HCT116 (cell line): ENCODE data around the gene HSD17B12. TPM values are rescaled to one million over a fixed set of nuclear protein-coding genes. Genes with fewer than 3 reads are reported as not detected.

ENCODE experiments used
- ATAC-seq: fragments of 200-7000 bp; cut with Tn5 transposase; 2 replicates; pipeline ENCODE4 v1.9.1; 2020; ENCODE audit warnings: mild to moderate bottlenecking, moderate library complexity
- BruUV-seq: library from RNA; stranded (reverse); fragments of 400-500 nt; replicated peaks from 2 replicates; lab custom pipeline; 2021; lab: Mats Ljungman, UMichigan
- CTCF ChIA-PET: fragments of 300-600 bp; sonication (Branson Sonifier 250); formaldehyde crosslinking; loops from one replicate; lab custom pipeline; 2021; ENCODE audit warnings: antibody characterized with exemption; lab: Charles Lee
- POLR2A ChIA-PET: fragments of 300-600, 350-600 bp; sonication (Branson Sonifier 250); formaldehyde crosslinking; loops from one replicate; lab custom pipeline; 2021; ENCODE audit warnings: antibody characterized with exemption; lab: Charles Lee
- RAD21 ChIA-PET, 2 experiments: fragments of 300-600 bp; sonication (Branson Sonifier 250); formaldehyde crosslinking; loops; one replicate each; lab custom pipeline; 2023; ENCODE audit warnings: low total read pairs in 2 of 2; ENCODE audit not compliant: uncharacterized antibody in 2 of 2, unreplicated experiment in 2 of 2, low non-redundant PET in 1 of 2; lab: Charles Lee
- DNase-seq: peaks from one replicate; pipeline ENCODE4 v3.0.0-alpha.2; 2010; ENCODE audit warnings: low read depth, low spot score
- H2AFZ ChIP-seq: fragments of 200-600 bp; shearing (Covaris generic), sonication (generic); 2 replicates; pipeline ENCODE4 v1.6.1; 2017; ENCODE audit warnings: low read depth, mixed run types, mixed read lengths, antibody characterized with exemption, low read length; ENCODE audit not compliant: poor library complexity, severe bottlenecking
- H3K27ac ChIP-seq: 2 replicates; pipeline ENCODE4 v1.5.1; 2012; ENCODE audit warnings: low read depth, low read length
- H3K27me3 ChIP-seq: fragments of 200-600 bp; sonication (generic); 2 replicates; pipeline ENCODE4 v1.6.1; 2016; ENCODE audit warnings: mixed run types, low read length, mixed read lengths; ENCODE audit not compliant: insufficient read depth
- H3K36me3 ChIP-seq, 2 experiments: fragments of 200-500 bp in 1 of 2; fragments of 200-600 bp in 1 of 2; sonication (Bioruptor generic) in 1 of 2; sonication (generic) in 1 of 2; 2 replicates each; pipeline versions ENCODE4 v1.5.1 to v1.6.1; 2014 to 2016; ENCODE audit warnings: low read length in 2 of 2, inconsistent platforms in 1 of 2, mixed read lengths in 1 of 2, mixed run types in 1 of 2; ENCODE audit not compliant: insufficient read depth in 2 of 2, control insufficient read depth in 1 of 2
- H3K4me1 ChIP-seq, 2 experiments: fragments of 200-600 bp in 1 of 2; sonication (generic) in 1 of 2; 2 replicates each; pipeline versions ENCODE4 v1.5.1 to v1.6.1; 2012 to 2017; ENCODE audit warnings: low read length in 2 of 2, inconsistent platforms in 1 of 2, mild to moderate bottlenecking in 1 of 2, mixed read lengths in 1 of 2, mixed run types in 1 of 2, moderate library complexity in 1 of 2; ENCODE audit not compliant: insufficient read depth in 2 of 2, control insufficient read depth in 1 of 2
- H3K4me2 ChIP-seq: fragments of 200-600 bp; sonication (generic); 2 replicates; pipeline ENCODE4 v1.6.1; 2017; ENCODE audit warnings: mixed run types, low read length, mixed read lengths
- H3K4me3 ChIP-seq, 2 experiments: fragments of 200-600 bp in 1 of 2; sonication (generic) in 1 of 2; replicated peaks in 1 of 2; 2 replicates each; pipeline ENCODE4 v1.5.1; 2011 to 2016; ENCODE audit warnings: low read length in 2 of 2, control low read depth in 1 of 2, low read depth in 1 of 2, mild to moderate bottlenecking in 1 of 2, mixed read lengths in 1 of 2, mixed run types in 1 of 2
- H3K79me2 ChIP-seq: fragments of 200-600 bp; sonication (generic); 2 replicates; pipeline ENCODE4 v1.6.1; 2017; ENCODE audit warnings: mild to moderate bottlenecking, mixed run types, low read length, moderate library complexity, mixed read lengths; ENCODE audit not compliant: insufficient read depth
- H3K9ac ChIP-seq: fragments of 200-600 bp; sonication (generic); 2 replicates; pipeline ENCODE4 v1.6.1; 2016; ENCODE audit warnings: low read length, mixed read lengths
- H3K9me2 ChIP-seq: fragments of 200-600 bp; sonication (generic), shearing (Covaris generic); 2 replicates; pipeline ENCODE4 v1.6.1; 2017; ENCODE audit warnings: mixed run types, mild to moderate bottlenecking, moderate library complexity; ENCODE audit not compliant: insufficient read depth
- H3K9me3 ChIP-seq, 2 experiments: fragments of 200-500 bp in 1 of 2; fragments of 200-600 bp in 1 of 2; sonication (Bioruptor generic) in 1 of 2; sonication (generic) in 1 of 2; 2 replicates each; pipeline ENCODE4 v1.6.1; 2014 to 2017; ENCODE audit warnings: low read length in 2 of 2, mixed read lengths in 2 of 2, inconsistent platforms in 1 of 2, low read depth in 1 of 2, mild to moderate bottlenecking in 1 of 2, mixed run types in 1 of 2, moderate library complexity in 1 of 2; ENCODE audit not compliant: control insufficient read depth in 1 of 2, insufficient read depth in 1 of 2
- H4K20me1 ChIP-seq: fragments of 200-600 bp; sonication (generic), shearing (Covaris generic); 2 replicates; pipeline ENCODE4 v1.6.1; 2017; ENCODE audit warnings: mixed run types, mild to moderate bottlenecking, moderate library complexity; ENCODE audit not compliant: insufficient read depth
- CBX3 ChIP-seq: IDR thresholded peaks from 2 replicates; pipeline ENCODE4 v1.6.1; 2012; ENCODE audit warnings: low read depth
- CEBPB ChIP-seq: IDR thresholded peaks from 2 replicates; pipeline ENCODE4 v1.6.1; 2012; ENCODE audit warnings: low read depth
- EGR1 ChIP-seq: IDR thresholded peaks from 2 replicates; pipeline ENCODE4 v1.6.1; 2012; ENCODE audit warnings: low read depth
- ELF1 ChIP-seq: IDR thresholded peaks from 2 replicates; pipeline ENCODE4 v1.6.1; 2012; ENCODE audit warnings: low read depth, borderline replicate concordance
- EZH2phosphoT487 ChIP-seq: fragments of 200-600 bp; IDR thresholded peaks from 2 replicates; pipeline ENCODE4 v1.6.1; 2018; ENCODE audit warnings: antibody characterized with exemption, borderline replicate concordance
- JUND ChIP-seq: IDR thresholded peaks from 2 replicates; pipeline ENCODE4 v1.6.1; 2012
- POLR2AphosphoS5 ChIP-seq: IDR thresholded peaks from 2 replicates; pipeline ENCODE4 v1.6.1; 2011; ENCODE audit warnings: mild to moderate bottlenecking, low read depth, low read length, moderate library complexity
- REST ChIP-seq: IDR thresholded peaks from 2 replicates; pipeline ENCODE4 v1.6.1; 2012; ENCODE audit warnings: low read depth
- SIN3A ChIP-seq: IDR thresholded peaks from 2 replicates; pipeline ENCODE4 v1.6.1; 2012; ENCODE audit warnings: low read depth
- ZBTB33 ChIP-seq: IDR thresholded peaks from 2 replicates; pipeline ENCODE4 v1.6.1; 2011; ENCODE audit warnings: mild to moderate bottlenecking, low read length, moderate library complexity; ENCODE audit not compliant: insufficient replicate concordance; ENCODE audit errors: extremely low read depth
- ZNF274 ChIP-seq: fragments of 200-500 bp; sonication (Bioruptor generic); IDR thresholded peaks from 2 replicates; pipeline ENCODE4 v1.6.1; 2014; ENCODE audit warnings: mild to moderate bottlenecking, low read depth, low read length, inconsistent platforms
- intact Hi-C: fragments of 100-400 bp; cut with micrococcal nuclease; formaldehyde crosslinking; loops from 2 replicates; pipeline ENCODE4 v1.10.0; 2022
- total RNA-seq: library from RNA; stranded (reverse); gene quantifications from one replicate; pipeline ENCODE4 v1.2.1, GENCODE V29; 2021; ENCODE audit not compliant: unreplicated experiment

HSD17B12 gene
- total RNA-seq, 1 experiment from 2014 or later: 83.7 TPM

GRCh38 chr11:43738600-43739409 is 58.3 kb downstream of the HSD17B12 start:
- no peak overlapping the region for H2AFZ ChIP-seq
- H3K9me2 ChIP-seq: no peaks in the 10 kb centered on the region
- no peaks in the 10 kb centered on the region for H3K27me3 ChIP-seq
- no peaks in the 10 kb centered on the region for H3K36me3 ChIP-seq
- peak overlapping the region; percentile 21; the same call in 1 of the 2 replicates for H3K27ac ChIP-seq
- no peak overlapping the region for H3K9ac ChIP-seq
- ATAC-seq (peak; percentile 46; the same call in 1 of the 2 replicates), DNase-seq (peak; percentile 2)
- H3K4me3 ChIP-seq: no peak overlapping the region
- peak overlapping the region; percentile 27 for H3K4me2 ChIP-seq
- H3K79me2 ChIP-seq: peaks cover 62% of the 10 kb centered on the region
- H4K20me1 ChIP-seq: no peaks in the 10 kb centered on the region
- ChIA-PET CTCF (no interaction called here), RAD21 (no interaction called here), POLR2A (no interaction called here)
- intact Hi-C loops: no loop called here
- peaks cover 16 to 24% of the 10 kb centered on the region in 2 experiments for H3K4me1 ChIP-seq
- BruUV-seq: no TSS peak
- no peak for TF ChIP-seq EZH2phosphoT487
- TF ChIP-seq POLR2AphosphoS5: no peak
- TF ChIP-seq ZBTB33: no peak
- no peak for TF ChIP-seq ELF1
- TF ChIP-seq CEBPB: no peak
- TF ChIP-seq ZNF274: no peak
- no peak for TF ChIP-seq REST
- no peak for TF ChIP-seq EGR1
- TF ChIP-seq CBX3: no peak
- TF ChIP-seq SIN3A: no peak
- no peak for TF ChIP-seq JUND
- no peaks in the 10 kb centered on the region for H3K9me3 ChIP-seq
